Posterior vena cava (tissue), 2 donors: ENCODE results near the gene RABGAP1L. TPM values are rescaled to one million over a fixed set of nuclear protein-coding genes. Genes with fewer than 3 reads are reported as not detected.
"Not testable (repeated sequence)": the region's sequence is repeated elsewhere in the genome, so short reads cannot be mapped to it uniquely, and the experiment has no call there.

Experiments
- DNase-seq: peaks from one replicate; pipeline ENCODE4 v3.0.0-alpha.2; 2020; ENCODE audit warnings: low spot score
- intact Hi-C, 2 donors: fragments of 100-400 bp; cut with DNase I; formaldehyde crosslinking; loops; one replicate each; pipeline versions ENCODE4 v1.14.1 to v1.14.2; 2022 to 2023
- total RNA-seq, 2 donors: library from RNA; stranded (reverse); fragmentation: NEBNext Ultra II Directional; extraction: Animal tissue kit (Norgen Biotek cat#: 25700); gene quantifications; one replicate each; pipeline ENCODE4 v1.2.1, GENCODE V29; 2021
- donor health status: DM: yes; HTN: yes; CAD: no.
- donor health status: DM: yes; HTN: yes; CAD: no.

The RABGAP1L gene
- total RNA-seq, 2 donors from 2014 or later = 32.9 to 41.4 TPM

DNA sequence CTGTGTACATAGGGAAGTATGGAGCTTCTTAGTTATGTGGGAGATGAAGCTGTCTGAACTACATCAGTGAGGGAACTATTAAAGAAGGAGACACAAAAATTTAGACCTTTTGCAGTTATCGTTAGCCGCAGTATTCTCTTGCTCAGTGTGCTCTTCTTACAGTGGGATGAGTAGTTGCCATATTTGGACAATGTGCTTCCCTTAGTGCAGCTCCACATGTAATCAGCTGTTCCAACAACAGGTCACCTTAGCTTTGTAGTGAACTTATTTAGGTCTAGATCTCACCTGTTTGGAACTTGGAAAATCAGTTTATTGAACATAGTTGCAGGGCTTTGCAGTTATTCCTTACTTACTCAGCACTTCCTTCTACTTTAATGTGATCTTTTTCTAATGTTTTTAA lies 306.5 kb downstream of the RABGAP1L start:
- no peak for DNase-seq
- intact Hi-C loops = no loop called here

DNA sequence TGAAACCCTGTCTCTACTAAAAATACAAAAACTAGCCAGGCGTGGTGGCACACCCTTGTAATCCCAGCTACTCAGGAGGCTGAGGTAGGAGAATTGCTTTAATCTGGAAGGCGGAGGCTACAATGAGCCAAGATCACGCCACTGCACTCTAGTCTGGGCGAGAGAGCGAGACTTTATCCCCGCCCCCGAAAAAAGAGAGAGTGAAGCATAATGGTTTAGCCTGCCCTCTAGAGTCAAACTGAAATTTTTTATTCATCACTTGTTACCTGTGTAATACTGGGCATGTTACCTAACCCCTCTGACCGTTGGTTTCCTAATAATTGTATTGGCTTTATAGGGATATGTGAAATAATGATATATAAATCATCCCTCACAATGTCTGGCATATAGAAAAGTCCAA lies 307.3 kb downstream of the RABGAP1L start:
- no peak for DNase-seq
- intact Hi-C loops = no loop called here

GRCh38 chr1:174469052-174469451 lies 309.7 kb downstream of the RABGAP1L start:
- intact Hi-C loops = no loop called here

GRCh38 chr1:174469687-174470086 lies 310.4 kb downstream of the RABGAP1L start:
- intact Hi-C loops = no loop called here
- DNase-seq = no peak

More at GRCh38 chr1:174469052-174469451, 309.7 kb downstream of the RABGAP1L start:
- DNase-seq = no peak

- intact Hi-C loops = no loop called here
- DNase-seq = no peak
Measured at GRCh38 chr1:174479281-174479680, 320.0 kb downstream of the RABGAP1L start.

DNA sequence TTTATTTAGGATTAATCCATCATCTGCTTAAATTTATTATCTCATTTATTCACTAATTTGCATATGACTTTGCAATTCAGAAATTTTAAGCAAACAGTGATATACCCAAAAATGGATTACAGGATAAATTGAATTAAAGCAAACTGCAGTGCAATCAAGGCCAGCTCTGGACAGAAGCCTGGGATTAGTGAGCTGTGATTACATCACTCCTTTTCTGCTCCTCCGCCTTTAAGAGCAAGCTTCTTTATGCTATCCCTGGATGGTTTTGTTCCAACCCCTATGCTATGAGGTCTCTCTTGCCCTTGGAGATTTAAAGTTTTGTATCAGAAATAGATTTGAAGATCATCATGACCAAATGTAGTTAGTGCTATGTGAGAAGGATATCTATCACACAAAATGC lies 321.0 kb downstream of the RABGAP1L start:
- DNase-seq = no peak
- intact Hi-C loops = no loop called here

GRCh38 chr1:174491606-174492005 lies 332.3 kb downstream of the RABGAP1L start:
- no peak for DNase-seq
- intact Hi-C loops = no loop called here

- DNase-seq = no peak
- intact Hi-C loops = no loop called here
Measured at GRCh38 chr1:174497478-174497877, 338.2 kb downstream of the RABGAP1L start.

DNA sequence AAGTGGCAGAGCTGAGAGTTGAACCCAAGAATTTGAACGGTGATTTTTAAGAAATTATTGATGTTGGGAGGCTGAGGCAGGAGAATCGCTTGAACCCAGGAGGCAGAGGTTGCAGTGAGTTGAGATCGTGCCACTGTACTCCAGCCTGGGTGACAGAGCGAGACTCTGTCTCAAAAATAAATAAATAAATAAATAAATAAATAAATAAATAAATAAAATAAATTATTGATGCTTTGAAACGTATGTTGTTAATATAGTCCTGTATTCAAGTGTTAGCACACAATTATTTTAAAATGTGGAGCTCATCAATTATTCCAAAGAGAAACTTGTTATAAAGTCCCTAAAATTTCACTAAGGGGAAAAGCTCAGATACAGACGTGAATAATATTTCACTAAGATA lies 357.4 kb downstream of the RABGAP1L start:
- DNase-seq, intact Hi-C loops: not testable (repeated sequence)

- DNase-seq = no peak
- intact Hi-C loops = loop anchor here in 1 of 2 donors (10.0 kb wide), 1 partner anchor 1135 kb away; no protein-coding TSS in a partner anchor
Measured at GRCh38 chr1:174519844-174520243, 360.5 kb downstream of the RABGAP1L start.

DNA sequence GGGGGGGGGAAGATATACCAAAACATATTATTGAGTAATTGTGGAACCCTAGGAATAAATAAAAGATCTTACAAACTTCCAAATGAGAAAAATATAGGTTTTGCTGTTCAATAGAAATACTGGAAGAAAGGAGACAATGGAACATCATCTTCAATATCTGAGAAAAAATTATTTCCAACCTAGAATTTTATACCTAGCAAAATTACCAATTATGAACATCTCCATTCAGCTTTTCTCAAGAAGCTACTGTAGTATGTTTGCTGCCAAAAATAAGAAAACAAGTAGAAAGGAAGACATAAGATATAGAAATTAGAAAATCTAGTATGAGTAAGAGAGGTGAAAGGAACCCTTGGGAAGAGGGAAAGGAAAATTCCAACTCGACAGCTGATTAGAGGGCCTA lies 372.4 kb downstream of the RABGAP1L start:
- no peak for DNase-seq
- intact Hi-C loops = no loop called here

DNA sequence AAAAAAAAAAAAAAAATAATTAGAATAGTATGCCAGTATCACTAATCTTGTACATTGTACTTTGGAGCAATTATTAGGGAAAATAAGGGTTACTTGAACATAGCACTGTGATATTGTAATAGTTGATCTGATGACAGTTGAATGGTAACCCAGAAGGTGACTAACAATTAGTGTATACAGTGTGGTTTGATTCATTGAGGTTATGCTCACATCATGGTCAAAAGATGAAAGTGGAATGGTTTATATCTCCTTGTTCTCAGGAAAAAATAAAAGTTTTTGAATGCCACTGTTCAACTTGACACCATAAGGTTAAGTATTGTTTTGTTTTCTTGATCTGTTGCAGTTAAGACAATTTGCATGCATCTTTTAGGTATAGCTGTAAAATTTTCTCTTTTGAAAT lies 375.5 kb downstream of the RABGAP1L start:
- intact Hi-C loops = no loop called here
- no peak for DNase-seq

- DNase-seq = no peak
- intact Hi-C loops = no loop called here
Measured at GRCh38 chr1:174535207-174535606, 375.9 kb downstream of the RABGAP1L start.

GRCh38 chr1:174543421-174543820 lies 384.1 kb downstream of the RABGAP1L start:
- DNase-seq, intact Hi-C loops: not testable (repeated sequence)

GRCh38 chr1:174550296-174550695 lies 391.0 kb downstream of the RABGAP1L start:
- no peak for DNase-seq
- intact Hi-C loops = no loop called here

- DNase-seq = no peak
- intact Hi-C loops = no loop called here
Measured at GRCh38 chr1:174556392-174556791, 397.1 kb downstream of the RABGAP1L start.

DNA sequence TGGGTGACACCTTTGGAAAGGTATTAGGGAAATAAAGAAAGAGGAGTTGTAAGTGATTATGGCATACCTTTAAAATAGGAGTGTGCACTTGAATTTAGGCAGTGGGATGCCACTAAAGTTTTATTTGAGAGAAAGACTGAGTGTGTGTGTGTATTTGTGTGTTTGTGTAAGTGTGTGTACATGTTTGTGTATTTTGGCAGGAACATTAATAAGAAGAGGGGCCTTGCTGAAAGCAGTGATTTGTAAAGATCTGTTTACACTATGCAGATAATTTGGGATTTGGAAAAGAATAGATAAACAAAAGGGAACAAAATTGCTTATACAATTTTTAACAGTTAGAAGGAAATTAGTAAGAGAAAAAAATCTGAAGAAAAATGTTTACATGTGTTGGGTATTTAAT lies 409.2 kb downstream of the RABGAP1L start:
- no peak for DNase-seq
- intact Hi-C loops = no loop called here

- no peak for DNase-seq
- intact Hi-C loops = no loop called here
Measured at GRCh38 chr1:174569240-174569639, 409.9 kb downstream of the RABGAP1L start.

GRCh38 chr1:174572771-174573170 lies 413.5 kb downstream of the RABGAP1L start:
- intact Hi-C loops = no loop called here
- no peak for DNase-seq

DNA sequence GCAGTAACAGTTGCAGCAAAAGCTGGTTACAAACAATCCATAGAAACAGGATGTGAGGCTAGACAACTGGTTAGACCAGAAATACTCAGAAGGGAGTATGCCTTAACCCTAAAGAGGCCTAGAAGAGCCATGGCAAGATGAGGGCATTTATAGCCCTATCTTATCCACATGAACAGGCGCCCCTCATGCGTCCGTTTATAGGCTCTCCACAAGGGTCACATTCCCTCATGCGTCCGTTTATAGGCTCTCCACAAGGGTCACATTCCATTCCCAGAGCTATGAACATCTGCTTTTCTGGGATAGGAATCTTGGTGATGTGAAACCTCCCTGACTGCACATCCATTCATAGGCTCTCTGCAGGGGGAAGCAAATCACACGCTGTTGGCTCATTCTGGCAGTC lies 416.8 kb downstream of the RABGAP1L start:
- DNase-seq, intact Hi-C loops: not testable (repeated sequence)

- intact Hi-C loops = no loop called here
- DNase-seq = no peak
Measured at GRCh38 chr1:174577681-174578080, 418.4 kb downstream of the RABGAP1L start.

GRCh38 chr1:174580801-174581200 lies 421.5 kb downstream of the RABGAP1L start:
- DNase-seq = no peak
- intact Hi-C loops = no loop called here
